H1 (cell line): Measurements from ENCODE around the gene DLG5. TPM values are rescaled to one million over a fixed set of nuclear protein-coding genes. Genes with fewer than 3 reads are reported as not detected.

Source experiments
- CTCF ChIA-PET: fragments of 300-600 bp; sonication (Branson Sonifier 250); formaldehyde crosslinking; loops from one replicate; lab custom pipeline; 2021; ENCODE audit not compliant: partially characterized antibody; lab: Charles Lee
- POLR2A ChIA-PET: fragments of 300-600 bp; sonication (Branson Sonifier 250); formaldehyde crosslinking; loops from one replicate; lab custom pipeline; 2021; ENCODE audit warnings: inconsistent platforms; ENCODE audit not compliant: partially characterized antibody; lab: Charles Lee
- DNase-seq, 2 experiments: peaks; one replicate each; pipeline versions ENCODE4 v3.0.0 to v3.0.0-alpha.2; 2010 to 2022; ENCODE audit warnings: low spot score in 2 of 2, low read depth in 1 of 2, mixed read lengths in 1 of 2
- FAIRE-seq: peaks from 2 replicates; lab custom pipeline; 2011; peaks lifted over from hg19 to GRCh38; lab: Jason Lieb, UNC
- H2AFZ ChIP-seq: 2 replicates; pipeline ENCODE4 v1.8.1; 2012; ENCODE audit warnings: low read length, inconsistent platforms
- H2AK5ac ChIP-seq: 2 replicates; pipeline ENCODE4 v1.6.1; 2013; ENCODE audit warnings: low read depth, low read length
- H2BK120ac ChIP-seq: replicated peaks from 2 replicates; pipeline ENCODE3; 2013; ENCODE audit warnings: low read depth, low read length, inconsistent platforms
- H2BK12ac ChIP-seq: 2 replicates; pipeline ENCODE4 v1.6.1; 2013; ENCODE audit warnings: low read depth, low read length
- H2BK15ac ChIP-seq: 2 replicates; pipeline ENCODE4 v1.6.1; 2013; ENCODE audit warnings: low read length
- H2BK20ac ChIP-seq: 2 replicates; pipeline ENCODE4 v1.6.1; 2013; ENCODE audit warnings: low read length
- H2BK5ac ChIP-seq: 2 replicates; pipeline ENCODE4 v1.6.1; 2013; ENCODE audit warnings: low read depth, low read length
- H3K14ac ChIP-seq: 2 replicates; pipeline ENCODE4 v1.6.1; 2013; ENCODE audit warnings: inconsistent platforms; ENCODE audit not compliant: insufficient read length
- H3K18ac ChIP-seq: 2 replicates; pipeline ENCODE4 v1.6.1; 2013; ENCODE audit warnings: low read length; ENCODE audit errors: extremely low read depth
- H3K23ac ChIP-seq: 2 replicates; pipeline ENCODE4 v1.6.1; 2013; ENCODE audit warnings: inconsistent platforms; ENCODE audit not compliant: insufficient read length
- H3K23me2 ChIP-seq: 2 replicates; pipeline ENCODE4 v1.6.1; 2013; ENCODE audit warnings: low read depth, low read length
- H3K27ac ChIP-seq: 2 replicates; pipeline ENCODE4 v1.6.1; 2011; ENCODE audit warnings: low read depth, low read length, inconsistent platforms
- H3K27me3 ChIP-seq, 4 experiments: replicated peaks in 1 of 4; 1 replicate in 1 of 4; 2 replicates in 3 of 4; pipeline versions ENCODE4 v1.6.1 to v1.8.1; 2011 to 2013; ENCODE audit warnings: low read length in 3 of 4, mild to moderate bottlenecking in 3 of 4, inconsistent platforms in 2 of 4, mixed read lengths in 2 of 4, moderate library complexity in 1 of 4; ENCODE audit not compliant: control insufficient read depth in 3 of 4, insufficient read depth in 3 of 4; ENCODE audit errors: extremely low read depth in 1 of 4
- H3K36me3 ChIP-seq, 4 experiments: 2 replicates each; pipeline versions ENCODE4 v1.6.1 to v1.8.1; 2011 to 2013; ENCODE audit warnings: mild to moderate bottlenecking in 4 of 4, low read length in 3 of 4, moderate library complexity in 2 of 4, control low read depth in 1 of 4, inconsistent platforms in 1 of 4; ENCODE audit not compliant: insufficient read depth in 4 of 4, control insufficient read depth in 2 of 4
- H3K4ac ChIP-seq: replicated peaks from 2 replicates; pipeline ENCODE3; 2013; ENCODE audit warnings: low read length, low read depth, mixed read lengths, inconsistent platforms; ENCODE audit not compliant: insufficient read length
- H3K4me1 ChIP-seq, 4 experiments: replicated peaks in 1 of 4; 1 replicate in 1 of 4; 2 replicates in 3 of 4; pipeline versions ENCODE4 v1.6.1 to v1.8.1; 2011 to 2013; ENCODE audit warnings: low read length in 3 of 4, inconsistent platforms in 2 of 4, mixed read lengths in 1 of 4; ENCODE audit not compliant: insufficient read depth in 4 of 4, control insufficient read depth in 3 of 4
- H3K4me2 ChIP-seq, 2 experiments: 2 replicates each; pipeline versions ENCODE4 v1.6.1 to v1.8.1; 2011 to 2013; ENCODE audit warnings: low read depth in 2 of 2, low read length in 2 of 2, control low read depth in 1 of 2, inconsistent platforms in 1 of 2, mild to moderate bottlenecking in 1 of 2; ENCODE audit not compliant: insufficient read depth in 1 of 2
- H3K4me3 ChIP-seq, 4 experiments: fragments of 200-600, 300-600 bp in 1 of 4; sonication (generic), shearing (Covaris generic), sonication (Bioruptor Twin) in 1 of 4; 2 replicates each; pipeline versions ENCODE4 v1.5.1 to v1.8.1; 2011 to 2016; ENCODE audit warnings: low read length in 4 of 4, low read depth in 3 of 4, control low read depth in 2 of 4, inconsistent platforms in 2 of 4, mild to moderate bottlenecking in 2 of 4, mixed read lengths in 1 of 4, moderate library complexity in 1 of 4; ENCODE audit not compliant: insufficient read depth in 2 of 4; ENCODE audit errors: extremely low read depth in 1 of 4
- H3K56ac ChIP-seq: replicated peaks from 2 replicates; pipeline ENCODE3; 2013; ENCODE audit warnings: low read depth, mild to moderate bottlenecking, mixed read lengths, low read length, inconsistent platforms; ENCODE audit not compliant: insufficient read length
- H3K79me1 ChIP-seq: 2 replicates; pipeline ENCODE4 v1.6.1; 2013; ENCODE audit warnings: low read depth, low read length, control low read depth
- H3K79me2 ChIP-seq, 2 experiments: 2 replicates each; pipeline versions ENCODE4 v1.6.1 to v1.8.1; 2012 to 2013; ENCODE audit warnings: low read length in 2 of 2, mild to moderate bottlenecking in 2 of 2, inconsistent platforms in 1 of 2; ENCODE audit not compliant: insufficient read depth in 2 of 2, control insufficient read depth in 1 of 2
- H3K9ac ChIP-seq, 4 experiments: replicated peaks in 1 of 4; 1 replicate in 1 of 4; 2 replicates in 3 of 4; pipeline versions ENCODE4 v1.6.1 to v1.8.1; 2011 to 2013; ENCODE audit warnings: low read depth in 3 of 4, low read length in 3 of 4, control low read depth in 2 of 4, mild to moderate bottlenecking in 2 of 4, moderate library complexity in 2 of 4, inconsistent platforms in 1 of 4; ENCODE audit errors: extremely low read depth in 1 of 4
- H3K9me3 ChIP-seq, 2 experiments: 2 replicates each; pipeline versions ENCODE4 v1.6.1 to v1.8.1; 2012 to 2013; ENCODE audit warnings: mild to moderate bottlenecking in 2 of 2, moderate library complexity in 2 of 2, control low read depth in 1 of 2, inconsistent platforms in 1 of 2, low read depth in 1 of 2, low read length in 1 of 2, mixed read lengths in 1 of 2; ENCODE audit not compliant: insufficient read depth in 2 of 2
- H4K20me1 ChIP-seq, 2 experiments: replicated peaks in 1 of 2; 2 replicates each; pipeline versions ENCODE3 to v1.8.1; 2011 to 2013; ENCODE audit warnings: inconsistent platforms in 2 of 2, low read length in 2 of 2, mild to moderate bottlenecking in 1 of 2; ENCODE audit not compliant: insufficient read depth in 2 of 2, control insufficient read depth in 1 of 2
- H4K5ac ChIP-seq: 2 replicates; pipeline ENCODE4 v1.6.1; 2013; ENCODE audit warnings: low read length, low read depth, mixed read lengths, inconsistent platforms; ENCODE audit not compliant: insufficient read length
- H4K8ac ChIP-seq: 2 replicates; pipeline ENCODE4 v1.8.0; 2013; ENCODE audit warnings: mild to moderate bottlenecking, moderate library complexity, low read length, inconsistent platforms; ENCODE audit not compliant: insufficient read depth; ENCODE audit errors: extremely low read depth
- H4K91ac ChIP-seq: replicated peaks from 2 replicates; pipeline ENCODE3; 2013; ENCODE audit warnings: low read length, mixed read lengths, inconsistent platforms; ENCODE audit not compliant: insufficient read length
- POLR2A ChIP-seq, 2 experiments: IDR thresholded peaks; 1 replicate in 1 of 2; 2 replicates in 1 of 2; pipeline ENCODE4 v1.6.1; 2011; ENCODE audit warnings: low read depth in 2 of 2, low read length in 2 of 2, mild to moderate bottlenecking in 2 of 2; ENCODE audit errors: control extremely low read depth in 1 of 2
- SP2 ChIP-seq: IDR thresholded peaks from 2 replicates; pipeline ENCODE4 v1.6.1; 2012; ENCODE audit warnings: mild to moderate bottlenecking, low read length, inconsistent platforms
- WGBS, 2 experiments: shearing (Covaris generic) in 1 of 2; methylation state at CpG; one replicate each; pipeline versions ENCODE4 v1.1.6 to v1.1.7; 2013 to 2015; ENCODE audit warnings: low lambda C conversion rate in 2 of 2, mixed read lengths in 2 of 2, inconsistent platforms in 1 of 2, low coverage in 1 of 2, missing lambda C conversion rate in 1 of 2; ENCODE audit not compliant: insufficient replicate concordance in 2 of 2, insufficient coverage in 1 of 2, insufficient read length in 1 of 2; ENCODE audit errors: extremely low coverage in 1 of 2, missing lambda C conversion rate in 1 of 2; 5-methylcytosine and 5-hydroxymethylcytosine counted together
- polyA plus RNA-seq, 7 experiments: library from polyadenylated mRNA; depleted of rRNA in 3 of 7; stranded (reverse) in 5 of 7; unstranded in 2 of 7; fragments of >200 nt in 5 of 7; fragments of 200-250 nt in 2 of 7; gene quantifications; 1 replicate in 5 of 7; 2 replicates in 1 of 7; 4 replicates in 1 of 7; pipeline versions ENCODE4 v1.2.1 to v1.2.3, GENCODE V29; 2011 to 2013; ENCODE audit warnings: missing spikeins in 2 of 7, mixed read lengths in 2 of 7
- total RNA-seq: library from RNA; stranded (reverse); fragmentation: NEBNext Ultra II Directional; extraction: Animal tissue kit (Norgen Biotek cat#: 25700); gene quantifications from 2 replicates; pipeline ENCODE4 v1.2.1, GENCODE V29; 2021
- TF ChIP-seq, protein P1 (sequence below): IDR thresholded peaks from 2 replicates; pipeline ENCODE4 v1.6.1; 2012; ENCODE audit warnings: low read length, inconsistent platforms

Gene DLG5
- total and polyA plus RNA-seq, 2 of the 8 experiments (the other 6 are each of a cell fraction or from before 2014, with no cell fraction given): 15.6 to 71.4 TPM

DNA sequence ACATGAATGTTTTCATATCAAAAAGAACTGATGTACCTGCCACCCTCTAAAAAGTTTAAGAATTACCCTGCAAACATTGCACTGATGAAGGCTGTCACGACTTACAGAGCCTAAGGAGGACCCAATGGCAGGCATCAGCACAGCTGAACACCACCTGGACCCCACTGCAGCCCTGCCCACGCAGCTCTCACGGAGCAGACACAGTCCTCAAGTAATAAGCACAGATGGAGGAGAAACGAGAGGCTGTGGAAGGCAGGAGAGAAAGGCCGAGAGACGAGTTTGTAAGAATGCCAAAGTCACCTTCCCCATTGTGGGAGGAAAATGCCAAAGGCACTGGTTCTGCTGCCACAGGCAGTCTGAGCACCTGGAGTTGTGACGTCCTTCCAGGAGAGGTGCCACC lies 135.0 kb downstream of the DLG5 start:
- Histone ChIP-seq H3K18ac (no peak overlapping the region), H2AFZ (no peak overlapping the region)
- TF ChIP-seq POLR2A (IDR thresholded peaks at IDR 0.05; ENCODE audit: control extremely low read depth in 1 of 2, low read depth in 2 of 2, low read length in 2 of 2): no peak
- TF ChIP-seq, protein P1, sequence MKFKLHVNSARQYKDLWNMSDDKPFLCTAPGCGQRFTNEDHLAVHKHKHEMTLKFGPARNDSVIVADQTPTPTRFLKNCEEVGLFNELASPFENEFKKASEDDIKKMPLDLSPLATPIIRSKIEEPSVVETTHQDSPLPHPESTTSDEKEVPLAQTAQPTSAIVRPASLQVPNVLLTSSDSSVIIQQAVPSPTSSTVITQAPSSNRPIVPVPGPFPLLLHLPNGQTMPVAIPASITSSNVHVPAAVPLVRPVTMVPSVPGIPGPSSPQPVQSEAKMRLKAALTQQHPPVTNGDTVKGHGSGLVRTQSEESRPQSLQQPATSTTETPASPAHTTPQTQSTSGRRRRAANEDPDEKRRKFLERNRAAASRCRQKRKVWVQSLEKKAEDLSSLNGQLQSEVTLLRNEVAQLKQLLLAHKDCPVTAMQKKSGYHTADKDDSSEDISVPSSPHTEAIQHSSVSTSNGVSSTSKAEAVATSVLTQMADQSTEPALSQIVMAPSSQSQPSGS: no peak
- no peak for TF ChIP-seq SP2

More for the DNA sequence above, 135.0 kb downstream of the DLG5 start:
- Histone ChIP-seq H2AK5ac (no peak overlapping the region), H3K14ac (no peak overlapping the region), H4K20me1 (no peaks in the 10 kb centered on the region), H3K4me3 (no peak overlapping the region), H2BK12ac (no peak overlapping the region), H3K23me2 (no peaks in the 10 kb centered on the region), H2BK15ac (no peak overlapping the region), H3K23ac (no peak overlapping the region), H3K79me1 (no peaks in the 10 kb centered on the region), H2BK5ac (no peak overlapping the region), H4K91ac (no peak overlapping the region), H4K5ac (no peak overlapping the region), H3K36me3 (peaks cover 5 to 45% (median 21%) of the 10 kb centered on the region in 4 experiments), H3K9ac (no peak overlapping the region), H3K56ac (no peak overlapping the region), H4K8ac (no peak overlapping the region), H2BK20ac (no peak overlapping the region), H3K4ac (no peak overlapping the region), H3K27me3 (no peaks in the 10 kb centered on the region), H3K4me1 (no peaks in the 10 kb centered on the region), H3K79me2 (no peaks in the 10 kb centered on the region), H3K27ac (no peak overlapping the region), H3K9me3 (no peaks in the 10 kb centered on the region), H2BK120ac (no peak overlapping the region), H3K4me2 (no peak overlapping the region)
- 89% methylated on average over 7 of the region's 7 CpGs; no CpG with 5 or more reads in 1 of the 2 experiments for WGBS, 2 experiments
- CTCF ChIA-PET: interaction anchor here (1.6 kb wide), 1 partner anchor 22 kb away, joined by 6 read pairs; no protein-coding TSS in a partner anchor
- DNase-seq: no peak
- POLR2A ChIA-PET: no interaction called here
- no peak for FAIRE-seq
